Frontal cortex (tissue), 4 donors: ENCODE measurements around the gene EGFR. TPM values are rescaled to one million over a fixed set of nuclear protein-coding genes. Genes with fewer than 3 reads are reported as not detected.
A peak's percentile ranks its signal among the peaks of the same experiment; 100 is the strongest.

Experiments
- DNase-seq, 2 donors: peaks; one replicate each; pipeline ENCODE4 v3.0.0; 2012; ENCODE audit warnings: low spot score in 2 of 2
- FAIRE-seq: peaks from 2 replicates; lab custom pipeline; 2012; peaks lifted over from hg19 to GRCh38; lab: Jason Lieb, UNC
- total RNA-seq: library from RNA; depleted of rRNA; stranded (reverse); fragments of >200 nt; gene quantifications from one replicate; pipeline ENCODE4 v1.2.3, GENCODE V29; 2014
- donor health status: control.
- donor health status: control.
- donor health status: control.

EGFR gene
- total RNA-seq, 1 donor from 2014 or later, result 5.3 TPM

- DNase-seq (no peak), FAIRE-seq (no peak)
These were observed 158.3 kb downstream of the EGFR start for GRCh38 chr7:55177068-55177530.

GRCh38 chr7:55177589-55178261 lies 158.9 kb downstream of the EGFR start:
- DNase-seq, result peak in 1 of 2 donors; percentile 57
- no peak for FAIRE-seq

- DNase-seq, result no peak
- no peak for FAIRE-seq
These were observed 159.6 kb downstream of the EGFR start for GRCh38 chr7:55178292-55178862.

GRCh38 chr7:55178863-55179773 lies 160.3 kb downstream of the EGFR start:
- no peak for FAIRE-seq
- DNase-seq, result no peak

- FAIRE-seq (no peak), DNase-seq (no peak)
These were observed 161.3 kb downstream of the EGFR start for GRCh38 chr7:55179931-55180682.

GRCh38 chr7:55180963-55181542 lies 162.2 kb downstream of the EGFR start:
- DNase-seq, result no peak
- no peak for FAIRE-seq

- FAIRE-seq, result no peak
These were observed 162.9 kb downstream of the EGFR start for GRCh38 chr7:55181762-55182161.

GRCh38 chr7:55183897-55184296 lies 165.1 kb downstream of the EGFR start:
- no peak for DNase-seq
- no peak for FAIRE-seq

More at GRCh38 chr7:55181762-55182161, 162.9 kb downstream of the EGFR start:
- no peak for DNase-seq

GRCh38 chr7:55185321-55185802 lies 166.5 kb downstream of the EGFR start:
- FAIRE-seq, result no peak
- no peak for DNase-seq

GRCh38 chr7:55185941-55186609 lies 167.3 kb downstream of the EGFR start:
- no peak for FAIRE-seq
- no peak for DNase-seq

GRCh38 chr7:55187701-55188491 lies 169.1 kb downstream of the EGFR start:
- FAIRE-seq (no peak), DNase-seq (no peak)

- DNase-seq, result no peak
- FAIRE-seq, result no peak
These were observed 169.8 kb downstream of the EGFR start for GRCh38 chr7:55188590-55189138.

- FAIRE-seq, result no peak
- no peak for DNase-seq
These were observed 170.4 kb downstream of the EGFR start for GRCh38 chr7:55189146-55189766.

GRCh38 chr7:55189878-55190436 lies 171.1 kb downstream of the EGFR start:
- DNase-seq (no peak), FAIRE-seq (no peak)

- DNase-seq, result no peak
- no peak for FAIRE-seq
These were observed 171.8 kb downstream of the EGFR start for GRCh38 chr7:55190511-55191160.

GRCh38 chr7:55191161-55191925 lies 172.5 kb downstream of the EGFR start:
- DNase-seq (no peak), FAIRE-seq (no peak)
